ENCODE results near the gene B4GALT1. TPM values are rescaled to one million over a fixed set of nuclear protein-coding genes. Genes with fewer than 3 reads are reported as not detected.

B4GALT1 gene
- total and polyA plus RNA-seq, 2 of the 8 experiments (the other 6 are each of a cell fraction or from before 2014, with no cell fraction given) = 12.8 to 18.2 TPM

- no peaks in the 10 kb centered on the region for H3K36me3 ChIP-seq (ENCODE audit: control insufficient read depth in 2 of 4, insufficient read depth in 4 of 4, low read length in 3 of 4)
- FAIRE-seq = no peak
- H4K91ac ChIP-seq (replicated peaks; ENCODE audit: insufficient read length, low read length) = no peak overlapping the region
- H3K79me1 ChIP-seq (ENCODE audit: low read depth, low read length) = no peaks in the 10 kb centered on the region
- H3K4me1 ChIP-seq (replicated peaks in 1 of 4; ENCODE audit: control insufficient read depth in 3 of 4, insufficient read depth in 4 of 4, low read length in 3 of 4) = peaks cover 0 to 4% (median 1%) of the 10 kb centered on the region in 4 experiments; a peak in 3 of 7 replicates
- H3K18ac ChIP-seq (ENCODE audit: extremely low read depth, low read length) = 0 out of 2 replicates have a peak overlapping the region, but pooled peaks have one; percentile 57
- DNase-seq (ENCODE audit: low read depth in 1 of 2, low spot score in 2 of 2) = no peak
- H3K9me3 ChIP-seq (ENCODE audit: insufficient read depth in 2 of 2, low read depth in 1 of 2, low read length in 1 of 2) = no peaks in the 10 kb centered on the region
- no peak overlapping the region for H2BK20ac ChIP-seq (ENCODE audit: low read length)
- no peaks in the 10 kb centered on the region for H3K27me3 ChIP-seq (replicated peaks in 1 of 4; ENCODE audit: control insufficient read depth in 3 of 4, extremely low read depth in 1 of 4, insufficient read depth in 3 of 4, low read length in 3 of 4)
- no peak overlapping the region for H2BK120ac ChIP-seq (replicated peaks; ENCODE audit: low read depth, low read length)
- H2BK12ac ChIP-seq (ENCODE audit: low read depth, low read length) = 0 out of 2 replicates have a peak overlapping the region, but pooled peaks have one; percentile 50
- H2AFZ ChIP-seq (ENCODE audit: low read length) = 0 out of 2 replicates have a peak overlapping the region, but pooled peaks have one; percentile 5
- H3K4ac ChIP-seq (replicated peaks; ENCODE audit: insufficient read length, low read depth, low read length) = no peak overlapping the region
- no peak overlapping the region for H3K4me3 ChIP-seq (ENCODE audit: extremely low read depth in 1 of 4, insufficient read depth in 2 of 4, low read depth in 3 of 4, low read length in 4 of 4)
- TF ChIP-seq TCF12 (IDR thresholded peaks at IDR 0.05; ENCODE audit: low read depth, low read length) = no peak
- no peak for TF ChIP-seq BCL11A (IDR thresholded peaks at IDR 0.05; ENCODE audit: low read depth in 2 of 2, low read length in 2 of 2)
- TF ChIP-seq SP2 (IDR thresholded peaks at IDR 0.05; ENCODE audit: low read length) = no peak
- no peak for TF ChIP-seq HDAC2 (IDR thresholded peaks at IDR 0.05; ENCODE audit: borderline replicate concordance in 1 of 2, low read depth in 2 of 2, low read length in 2 of 2)
- H3K4me2 ChIP-seq (ENCODE audit: insufficient read depth in 1 of 2, low read depth in 2 of 2, low read length in 2 of 2) = no peak overlapping the region
- peak overlapping the region; percentile 85; the same call in 1 of the 2 replicates for H2AK5ac ChIP-seq (ENCODE audit: low read depth, low read length)
- no peak overlapping the region for H4K5ac ChIP-seq (ENCODE audit: insufficient read length, low read depth, low read length)
- 81% methylated on average over 10 of the region's 10 CpGs; no CpG with 5 or more reads in 1 of the 2 experiments for WGBS, 2 experiments (ENCODE audit: extremely low coverage in 1 of 2, insufficient coverage in 1 of 2, insufficient read length in 1 of 2, insufficient replicate concordance in 2 of 2, low coverage in 1 of 2, low lambda C conversion rate in 2 of 2, missing lambda C conversion rate in 1 of 2)
- H3K23me2 ChIP-seq (ENCODE audit: low read depth, low read length) = no peaks in the 10 kb centered on the region
- 0 out of 2 replicates have a peak overlapping the region, but pooled peaks have one; percentile 30 for H2BK5ac ChIP-seq (ENCODE audit: low read depth, low read length)
- H3K56ac ChIP-seq (replicated peaks; ENCODE audit: insufficient read length, low read depth, low read length) = no peak overlapping the region
- no peak overlapping the region for H3K27ac ChIP-seq (ENCODE audit: low read depth, low read length)
- H3K79me2 ChIP-seq (ENCODE audit: control insufficient read depth in 1 of 2, insufficient read depth in 2 of 2, low read length in 2 of 2) = no peaks in the 10 kb centered on the region
- POLR2A ChIA-PET (ENCODE audit: partially characterized antibody) = no interaction called here
- no peaks in the 10 kb centered on the region for H4K20me1 ChIP-seq (replicated peaks in 1 of 2; ENCODE audit: control insufficient read depth in 1 of 2, insufficient read depth in 2 of 2, low read length in 2 of 2)
- H3K23ac ChIP-seq (ENCODE audit: insufficient read length) = no peak overlapping the region
- CTCF ChIA-PET (ENCODE audit: partially characterized antibody) = interaction anchor here (0.9 to 1.0 kb wide), 2 partner anchors 25 to 120 kb away, joined by 3 to 4 read pairs; no protein-coding TSS in a partner anchor
- H4K8ac ChIP-seq (ENCODE audit: extremely low read depth, insufficient read depth, low read length) = no peak overlapping the region; the same call in 1 of the 2 replicates
- no peak overlapping the region for H2BK15ac ChIP-seq (ENCODE audit: low read length)
- H3K9ac ChIP-seq (replicated peaks in 1 of 4; ENCODE audit: extremely low read depth in 1 of 4, low read depth in 3 of 4, low read length in 3 of 4) = no peak overlapping the region
- no peak overlapping the region for H3K14ac ChIP-seq (ENCODE audit: insufficient read length)
Measured at GRCh38 chr9:33106827-33107621, 60.1 kb downstream of the B4GALT1 start.
